HG03095 (cell line): ENCODE measurements around the gene SLC7A4.
"Not testable (repeated sequence)": the region's sequence is repeated elsewhere in the genome, so short reads cannot be mapped to it uniquely, and the experiment has no call there.

ENCODE experiments used
- ATAC-seq: cut with Tn5 transposase; IDR thresholded peaks from one replicate; pipeline ENCODE4 v1.9.1; 2021; ENCODE audit warnings: moderate library complexity; ENCODE audit not compliant: unreplicated experiment

The SLC7A4 gene

GRCh38 chr22:21022955-21023614 lies 9.3 kb downstream of the SLC7A4 start:
- ATAC-seq: no peak

GRCh38 chr22:21022507-21022906 lies 9.9 kb downstream of the SLC7A4 start:
- no peak for ATAC-seq

GRCh38 chr22:21020802-21021429 lies 11.4 kb downstream of the SLC7A4 start:
- no peak for ATAC-seq

GRCh38 chr22:21018314-21018713 lies 14.0 kb downstream of the SLC7A4 start:
- no peak for ATAC-seq

GRCh38 chr22:21016644-21017420 lies 15.5 kb downstream of the SLC7A4 start:
- ATAC-seq: no peak

GRCh38 chr22:21015466-21016006 lies 16.8 kb downstream of the SLC7A4 start:
- ATAC-seq: no peak

- no peak for ATAC-seq
These were observed 17.5 kb downstream of the SLC7A4 start, which contains the start of gene P2RX6 for GRCh38 chr22:21014726-21015465. TSS of gene P2RX6 (plus strand) at chr22:21015165. CDS start at chr22:21015175, 10 bp downstream.

- ATAC-seq: no peak
These were observed 18.1 kb downstream of the SLC7A4 start for GRCh38 chr22:21014202-21014725.

- ATAC-seq: no peak
These were observed 18.6 kb downstream of the SLC7A4 start for GRCh38 chr22:21013657-21014201.

GRCh38 chr22:21012446-21013407 lies 19.6 kb downstream of the SLC7A4 start:
- ATAC-seq: no peak

GRCh38 chr22:21010426-21011113 lies 21.8 kb downstream of the SLC7A4 start:
- no peak for ATAC-seq

- ATAC-seq: no peak
These were observed 22.5 kb downstream of the SLC7A4 start for GRCh38 chr22:21009638-21010425.

GRCh38 chr22:21009208-21009607 lies 23.2 kb downstream of the SLC7A4 start:
- not testable (repeated sequence) for ATAC-seq

- ATAC-seq: no peak
These were observed 28.6 kb downstream of the SLC7A4 start for GRCh38 chr22:21003782-21004181.

GRCh38 chr22:21001601-21002325 lies 30.6 kb downstream of the SLC7A4 start, which contains the start of gene THAP7:
TSS of gene THAP7 (minus strand) at chr22:21002118. CDS start at chr22:21001911, 207 bp downstream.
- ATAC-seq: peak; percentile 77

- no peak for ATAC-seq
These were observed 31.3 kb downstream of the SLC7A4 start for GRCh38 chr22:21000987-21001600.
